Gastrocnemius medialis (tissue), 4 donors: Measurements from ENCODE around the gene POLR3GL.

ENCODE experiments used
- CTCF ChIP-seq, 5 experiments: fragments of 450-650 bp in 3 of 5; fragments of 200-600 bp in 2 of 5; sonication (generic) in 2 of 5; IDR thresholded peaks in 4 of 5; conservative IDR thresholded peaks in 1 of 5; 1 replicate in 4 of 5; 2 replicates in 1 of 5; pipeline ENCODE4 v1.5.1; 2016 to 2019; ENCODE audit warnings: antibody characterized with exemption in 5 of 5, mild to moderate bottlenecking in 3 of 5, moderate library complexity in 3 of 5
- POLR2A ChIP-seq, 2 donors: fragments of 450-650 bp; IDR thresholded peaks; one replicate each; pipeline ENCODE4 v1.6.1; 2017; ENCODE audit warnings: antibody characterized with exemption in 2 of 2, mild to moderate bottlenecking in 2 of 2, moderate library complexity in 2 of 2

GRCh38 chr1:146016891-146017290 is 52.4 kb downstream of the POLR3GL start:
- TF ChIP-seq CTCF (IDR thresholded peaks at IDR 0.05 in 4 of 5, conservative IDR thresholded peaks at IDR 0.05 in 1 of 5) (no peak), POLR2A (IDR thresholded peaks at IDR 0.05) (no peak)
